Stimulated activated CD8-positive, alpha-beta memory T cell treated with anti-CD3 and anti-CD28 coated beads, Interleukin-15, amount 100 ng/mL, for 24 hours (primary cell): ENCODE results near the gene CHCHD6.

Experiments
- DNase-seq: peaks from one replicate; pipeline ENCODE4 v3.0.0-alpha.2; 2020; ENCODE audit warnings: low read depth

The CHCHD6 gene

DNA sequence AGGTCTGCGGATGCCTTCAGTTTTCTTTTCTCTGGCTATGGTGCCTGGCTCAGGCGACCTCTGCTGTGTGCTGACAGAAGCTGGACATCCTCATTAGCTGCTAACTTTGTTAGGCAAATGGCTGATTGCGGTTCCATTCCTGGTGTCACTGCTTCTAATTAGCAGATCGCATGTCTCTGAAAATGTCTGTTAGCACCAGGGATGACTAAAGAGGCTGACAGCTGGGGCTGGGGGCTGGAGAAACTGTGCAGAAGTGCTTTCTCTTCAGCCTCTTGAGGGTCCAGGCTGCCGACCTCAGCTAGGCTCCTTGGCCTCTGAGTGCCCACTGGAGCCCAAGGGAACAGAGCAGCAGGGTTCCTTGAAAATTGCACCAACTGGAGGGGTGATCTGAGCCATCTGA is 39.3 kb downstream of the CHCHD6 start:
- no peak for DNase-seq

DNA sequence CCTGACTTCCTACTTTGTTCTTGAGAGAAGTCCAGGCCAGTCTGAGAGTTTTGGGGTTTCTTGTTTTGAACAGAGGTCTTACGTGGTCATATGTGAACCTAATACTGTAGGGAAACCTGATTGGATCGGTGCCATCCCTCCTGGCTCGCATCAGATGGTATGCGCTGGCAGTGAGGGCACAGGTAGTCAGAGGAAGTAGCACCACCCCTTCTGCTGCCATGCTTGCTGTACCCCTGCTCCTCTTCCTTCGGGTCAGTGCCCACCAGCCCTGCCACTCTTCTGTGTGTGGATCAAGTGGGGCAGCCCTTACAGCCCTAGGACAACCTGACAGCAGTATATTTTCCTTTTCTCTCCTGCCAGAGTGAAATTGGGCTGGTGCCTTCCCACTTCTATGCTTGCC is 39.7 kb downstream of the CHCHD6 start:
- no peak for DNase-seq

DNA sequence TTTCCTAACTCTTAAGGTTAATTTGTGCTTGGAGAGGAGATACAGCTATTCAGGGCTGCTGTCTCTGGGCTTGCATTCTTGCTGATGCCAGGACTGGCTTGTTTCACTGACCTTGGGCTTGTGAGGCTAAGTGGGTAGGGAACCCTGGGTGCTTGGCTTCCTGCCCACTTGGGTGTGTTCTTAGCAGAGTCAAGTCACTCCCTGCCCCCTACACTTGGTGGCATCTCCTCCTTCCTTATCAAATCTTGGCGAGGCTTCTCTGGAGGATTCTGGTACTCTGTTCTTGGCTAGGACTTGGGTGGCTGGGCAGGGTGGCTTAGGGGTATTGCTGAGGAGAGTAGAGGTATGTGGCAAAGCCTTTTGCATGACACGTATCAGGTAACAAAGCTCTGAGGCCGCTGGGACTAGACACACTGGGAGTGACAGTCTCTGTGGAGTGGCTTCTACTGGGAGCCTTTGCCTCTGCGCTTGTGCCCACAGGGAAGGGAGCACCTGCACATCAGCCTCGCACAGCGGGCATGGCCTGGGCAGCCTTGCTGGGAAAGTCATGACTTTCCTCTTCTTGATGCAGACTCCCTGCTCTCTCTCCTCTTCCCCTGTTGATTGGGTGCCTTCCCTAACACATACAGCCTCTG is 41.8 kb downstream of the CHCHD6 start:
- DNase-seq = no peak

DNA sequence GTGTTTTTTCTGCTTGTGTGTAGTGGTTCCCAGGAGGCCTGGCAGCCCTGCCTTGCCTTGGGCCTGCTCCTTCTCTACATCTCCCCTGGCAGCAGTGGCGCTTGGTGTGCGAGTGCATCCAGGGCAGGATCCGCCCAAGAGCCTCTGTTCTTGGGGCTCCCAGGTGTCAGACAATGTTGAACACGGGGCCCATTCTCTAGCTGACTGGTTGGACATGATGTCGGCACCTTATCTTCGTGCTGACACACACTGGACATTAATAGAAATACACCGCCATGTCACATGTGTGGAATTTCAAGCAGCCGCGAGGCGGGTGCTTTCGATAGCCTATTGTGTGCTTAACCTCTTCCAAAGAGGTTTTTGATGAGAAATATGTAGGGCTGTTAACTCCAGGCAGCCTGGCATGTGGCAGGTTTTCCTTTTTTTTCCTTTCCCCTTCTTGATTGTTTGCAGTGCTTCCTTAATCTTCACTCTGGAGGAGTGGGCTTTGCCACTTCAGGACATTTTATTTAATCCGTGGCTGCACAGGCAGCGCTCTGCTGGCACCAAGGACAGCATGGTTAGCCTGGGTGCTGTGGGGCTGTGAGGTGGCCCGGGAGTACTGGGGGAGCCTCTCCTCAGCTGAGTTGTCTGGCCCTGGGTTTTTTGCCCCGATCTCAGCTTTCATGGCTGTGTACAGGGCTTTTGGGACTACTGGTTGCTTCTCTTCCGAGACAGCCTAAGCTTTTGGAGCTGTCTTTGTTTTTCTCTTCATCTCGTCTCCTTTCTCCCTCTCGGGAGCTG is 42.5 kb downstream of the CHCHD6 start:
- no peak for DNase-seq

DNA sequence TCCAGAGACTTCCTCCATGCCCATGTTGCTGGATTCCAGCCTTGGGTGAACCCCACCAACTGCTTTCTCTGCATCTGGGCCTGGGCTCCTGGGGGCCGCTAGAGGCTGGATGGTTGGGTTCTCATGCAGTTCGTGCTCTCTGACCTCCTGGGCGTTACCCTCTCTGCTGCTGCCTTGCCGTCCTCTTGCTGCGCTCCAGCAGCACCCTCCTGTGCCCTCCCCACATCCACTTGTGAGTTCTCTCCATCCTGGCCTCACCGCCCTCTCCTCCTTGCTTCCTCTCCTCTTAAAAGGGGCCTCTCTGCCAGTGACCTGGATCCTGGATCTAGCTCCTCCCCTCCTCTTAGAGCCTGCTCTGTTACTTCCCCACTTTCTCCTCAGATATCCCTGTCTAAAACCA is 43.7 kb downstream of the CHCHD6 start:
- DNase-seq = no peak

DNA sequence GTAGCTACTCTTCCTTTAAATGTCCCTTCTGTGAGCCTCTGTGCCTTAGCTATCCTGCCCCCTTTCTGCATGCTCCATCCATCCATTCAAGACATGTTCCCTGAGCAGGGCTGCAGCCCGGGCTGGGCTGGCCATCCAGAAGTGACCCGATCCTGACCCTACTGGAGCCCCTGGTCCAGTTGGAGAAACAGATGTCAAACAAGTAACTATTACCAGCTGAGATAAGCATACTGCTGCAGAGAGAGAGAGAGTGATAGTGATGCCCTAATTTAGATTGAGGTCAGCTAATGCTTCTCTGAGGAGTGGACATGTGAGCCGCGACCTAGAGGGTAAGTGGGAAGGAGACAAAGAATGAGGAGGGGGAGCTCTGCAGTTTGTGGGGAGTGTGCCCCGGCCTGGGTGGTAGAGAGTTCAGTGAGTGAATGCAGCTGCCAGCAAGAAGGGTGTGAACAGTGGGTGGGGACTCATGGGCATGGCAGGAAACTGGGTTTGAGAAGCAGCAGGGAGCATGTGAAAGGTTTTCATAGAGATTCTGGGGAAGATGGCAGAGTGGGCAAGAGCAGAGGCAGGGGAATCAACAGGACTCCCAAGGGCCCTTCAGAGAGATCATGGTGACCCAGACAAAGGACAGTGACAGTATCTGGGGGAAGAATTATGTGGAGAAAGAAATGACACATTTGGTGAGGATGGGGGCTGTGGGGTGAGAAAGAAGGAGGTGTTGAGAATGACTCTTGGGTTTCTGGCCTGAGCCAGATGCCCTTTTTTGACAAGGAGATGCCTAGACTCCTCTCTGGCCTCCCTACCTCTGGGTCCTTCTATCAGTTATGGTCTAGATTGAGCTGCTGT is 44.9 kb downstream of the CHCHD6 start:
- no peak for DNase-seq

DNA sequence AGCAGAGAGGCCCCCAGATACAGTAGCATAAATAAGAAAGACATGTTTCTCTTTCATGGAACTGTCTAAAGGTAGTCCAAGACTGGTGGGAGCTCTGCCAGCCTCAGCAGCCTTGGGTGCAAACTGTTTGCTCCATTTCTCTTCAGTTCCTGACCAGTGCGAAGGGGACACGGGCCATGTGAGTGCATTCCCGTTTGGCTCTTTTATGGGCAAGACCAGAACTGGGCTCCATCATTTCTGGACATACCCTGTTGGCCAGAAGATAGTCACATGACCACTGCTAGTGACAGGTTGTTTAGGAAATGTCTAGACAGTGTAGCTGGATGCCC is 45.5 kb downstream of the CHCHD6 start:
- no peak for DNase-seq

DNA sequence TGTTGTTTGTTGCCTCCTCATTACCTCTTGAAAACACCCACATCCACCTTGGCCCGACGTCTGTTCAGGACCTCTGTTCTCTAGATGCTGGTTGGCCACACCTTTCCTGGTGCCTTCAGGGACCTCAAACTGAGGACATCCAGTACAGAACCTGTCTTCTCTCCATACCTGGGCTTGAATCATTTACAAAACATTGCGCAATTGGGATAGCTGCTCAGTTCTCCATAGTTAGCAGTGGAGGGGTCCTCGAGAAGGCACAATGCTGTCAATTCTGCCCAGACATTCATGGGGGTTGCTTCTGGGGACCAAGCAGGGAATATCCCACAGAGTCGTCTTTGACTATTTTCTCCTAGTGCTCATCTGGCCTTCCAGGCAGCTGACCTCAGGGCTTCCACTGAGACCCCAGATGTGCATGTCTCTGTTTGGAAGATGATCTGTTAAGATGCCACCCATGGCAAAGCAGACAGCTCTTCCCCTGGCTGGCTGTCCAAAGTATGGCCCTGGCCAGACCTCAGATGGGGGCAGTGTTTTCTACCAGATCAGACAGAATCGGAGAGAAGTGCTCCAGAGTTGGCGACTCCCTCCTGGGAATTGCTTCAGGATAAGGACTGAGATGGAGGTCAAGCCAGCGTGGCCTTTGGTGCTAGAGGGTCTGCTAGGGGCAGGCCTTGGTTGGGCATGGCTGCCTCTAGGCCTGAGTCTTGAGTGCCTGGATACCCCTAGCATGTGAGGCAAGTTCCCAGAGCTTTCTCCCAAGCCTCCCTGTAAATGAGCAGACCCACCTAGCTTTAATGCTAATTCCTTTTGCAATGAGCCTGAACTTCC is 46.1 kb downstream of the CHCHD6 start:
- DNase-seq = no peak

DNA sequence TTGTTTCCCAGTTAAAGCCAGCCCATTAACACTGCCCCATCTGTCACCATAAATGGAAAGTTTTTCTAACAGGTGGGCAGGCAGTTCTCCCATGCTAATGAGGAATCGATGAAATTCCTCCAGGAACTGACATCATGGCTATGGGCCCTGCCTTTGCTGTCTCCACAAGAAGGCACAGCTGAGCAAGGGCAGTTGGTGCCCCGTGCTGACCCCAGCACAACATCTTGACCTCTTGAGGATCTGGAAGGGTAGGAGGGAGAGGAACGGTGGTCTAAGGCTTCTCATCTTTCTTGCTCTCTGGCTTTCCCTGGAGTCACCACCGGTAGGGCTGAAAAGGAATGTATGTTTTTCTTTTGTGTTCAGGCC is 46.7 kb downstream of the CHCHD6 start:
- DNase-seq = no peak

DNA sequence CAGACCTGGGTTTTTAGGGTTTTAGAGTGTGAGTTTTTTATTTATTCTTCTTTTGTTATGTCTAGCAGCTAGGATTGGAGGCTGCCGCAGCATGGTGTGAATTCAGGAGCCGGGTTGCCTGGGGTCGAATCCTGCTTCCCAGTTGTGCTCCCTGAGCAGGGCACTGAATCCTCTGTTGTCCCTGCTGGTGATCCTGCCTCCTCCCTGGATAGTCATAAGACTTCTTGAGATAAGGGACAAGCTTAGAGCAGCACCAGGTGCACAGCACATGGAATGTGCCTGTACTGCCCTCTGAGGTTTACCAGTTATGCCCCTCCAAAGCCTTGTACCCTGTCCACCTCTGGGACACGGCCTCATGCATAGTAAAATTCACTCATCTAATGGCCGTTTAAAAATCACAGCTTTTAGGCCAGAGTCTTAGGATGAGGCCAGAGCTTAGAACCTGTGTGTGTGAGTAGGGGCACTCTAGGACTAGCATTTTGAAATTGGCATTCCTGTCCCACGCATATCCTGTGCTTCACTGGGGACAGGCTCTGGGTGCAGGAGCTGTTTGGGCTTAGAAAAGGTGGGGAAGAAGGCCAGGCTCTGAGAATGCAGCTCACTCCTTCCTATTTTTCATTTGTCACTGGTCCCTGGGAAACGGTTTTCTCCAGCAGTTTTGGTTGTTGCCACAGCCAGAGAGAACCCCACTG is 47.7 kb downstream of the CHCHD6 start:
- DNase-seq = no peak

DNA sequence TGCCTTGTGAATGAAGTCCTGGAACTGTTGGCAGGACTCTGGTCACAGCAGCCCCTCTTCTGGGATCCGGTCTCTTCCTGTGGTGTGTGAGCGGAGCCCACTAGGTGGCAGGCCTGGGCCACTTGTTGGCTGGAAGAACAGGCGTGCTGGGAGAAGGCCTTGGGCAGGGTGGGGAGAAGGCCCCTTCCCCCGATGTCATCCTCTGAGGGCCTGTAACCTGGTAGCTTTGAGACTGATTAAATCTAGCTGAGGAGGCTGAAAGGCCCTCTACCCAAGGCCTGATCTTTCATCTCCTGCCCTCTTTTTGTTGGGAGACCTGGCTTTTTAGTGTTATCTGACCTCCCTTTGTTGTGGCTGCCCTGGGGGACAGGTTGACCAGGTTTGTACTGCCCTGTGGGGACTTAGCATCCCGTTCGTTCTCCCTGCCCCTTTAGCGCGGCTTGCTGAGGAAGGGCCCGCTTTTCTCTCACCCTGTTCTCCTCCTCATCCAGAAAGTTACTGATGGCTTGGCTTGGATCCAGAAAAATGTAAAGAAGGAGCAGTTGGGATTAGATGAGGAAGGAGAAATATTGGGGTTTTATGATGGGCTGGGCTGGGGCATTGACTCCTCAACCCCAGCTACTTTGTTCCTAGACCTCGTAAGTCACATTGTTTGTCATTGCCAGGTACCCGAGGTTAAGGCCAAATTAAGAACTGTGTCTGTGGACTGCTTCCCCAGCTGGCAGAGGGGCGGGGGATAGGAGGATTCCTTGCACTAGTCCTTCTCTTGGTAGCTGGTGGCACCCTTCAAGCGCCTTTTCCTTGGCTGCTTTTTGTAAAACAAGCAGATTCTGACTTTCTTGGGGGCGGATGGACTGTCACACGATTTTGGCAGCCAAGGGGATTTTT is 48.5 kb downstream of the CHCHD6 start:
- no peak for DNase-seq

DNA sequence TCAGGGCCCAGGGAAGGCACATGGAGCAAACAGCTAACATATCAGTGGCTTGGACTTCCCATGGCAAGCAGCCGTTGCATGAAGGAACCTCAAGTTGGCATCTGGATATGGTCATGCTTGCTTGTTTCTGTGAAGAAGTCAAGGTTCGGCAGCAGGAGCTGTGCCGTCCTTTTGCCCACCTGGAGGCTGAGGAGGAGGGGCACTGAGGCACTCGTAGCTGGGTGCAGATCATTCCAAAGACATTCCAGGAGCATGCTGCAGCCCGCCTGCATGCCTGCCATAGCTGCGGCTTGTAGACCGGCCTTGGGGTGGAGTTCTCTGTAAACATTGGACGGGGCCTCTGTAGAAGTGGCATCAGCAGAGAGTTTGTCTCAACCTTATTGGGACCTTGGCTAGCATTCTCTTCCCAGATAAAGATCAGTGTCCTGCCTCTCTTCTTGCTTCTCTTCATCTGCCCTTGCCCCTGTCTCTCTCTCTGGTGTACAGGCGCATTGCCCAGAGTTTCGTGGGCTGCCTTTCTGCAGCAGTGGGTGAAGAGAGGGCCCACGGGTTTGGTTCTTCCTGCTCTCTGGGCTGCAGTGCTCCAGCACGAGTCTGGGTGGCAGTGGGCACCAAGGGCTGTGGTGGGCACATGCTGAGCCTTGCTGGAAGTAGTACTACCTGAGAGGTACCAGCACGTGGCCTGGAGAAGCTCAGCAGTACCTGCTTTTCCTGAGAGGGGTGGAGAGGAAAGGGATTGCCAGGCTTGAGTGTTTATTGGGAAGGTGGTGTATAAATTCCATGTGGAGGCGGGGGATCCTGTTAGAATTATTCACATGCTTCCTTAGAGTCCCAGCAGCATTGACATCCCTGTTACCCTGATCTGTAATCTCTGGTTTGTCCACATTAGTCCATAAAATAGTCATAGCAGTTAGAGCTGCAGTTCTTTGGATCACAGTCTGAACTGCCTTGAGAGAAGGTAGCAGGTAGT is 49.4 kb downstream of the CHCHD6 start:
- no peak for DNase-seq

DNA sequence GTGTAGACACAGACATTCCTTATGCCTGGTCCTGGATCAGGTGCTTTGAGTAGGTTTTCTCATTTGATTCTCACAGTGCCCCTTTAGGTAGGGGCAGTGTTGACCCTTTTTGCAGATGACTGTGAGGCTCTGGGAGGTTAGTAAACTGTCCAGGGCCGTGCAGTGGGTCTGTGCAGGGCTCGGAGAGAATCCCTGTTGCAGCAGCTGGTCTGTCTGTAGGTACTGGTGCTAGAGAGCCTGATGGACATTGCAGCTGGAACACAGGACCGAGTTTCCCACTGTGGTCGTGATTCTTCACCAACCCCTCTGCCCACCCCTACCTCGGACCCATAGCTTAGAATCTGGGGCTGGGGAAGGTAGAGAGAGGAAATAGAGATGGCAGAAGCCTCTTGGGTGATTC is 51.8 kb downstream of the CHCHD6 start:
- no peak for DNase-seq

DNA sequence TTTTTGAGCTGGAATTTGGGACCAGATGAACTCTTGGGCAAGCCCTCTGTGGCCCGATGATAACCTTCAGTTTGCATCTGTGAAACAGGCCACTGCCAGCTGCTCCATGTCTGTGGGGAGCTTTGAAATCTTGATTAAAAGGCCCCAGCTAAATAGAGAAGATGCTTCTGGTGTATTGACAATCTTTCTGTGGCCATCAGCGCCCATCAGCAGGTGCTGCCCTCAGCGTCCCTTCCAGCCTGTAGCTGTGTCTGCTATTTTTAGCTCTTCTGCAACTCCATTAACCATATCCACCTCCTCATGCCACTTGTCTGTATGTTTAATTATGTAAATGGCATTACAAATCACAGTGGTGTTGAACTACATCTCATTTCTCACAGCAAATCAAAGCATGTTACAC is 54.0 kb downstream of the CHCHD6 start:
- DNase-seq = no peak

DNA sequence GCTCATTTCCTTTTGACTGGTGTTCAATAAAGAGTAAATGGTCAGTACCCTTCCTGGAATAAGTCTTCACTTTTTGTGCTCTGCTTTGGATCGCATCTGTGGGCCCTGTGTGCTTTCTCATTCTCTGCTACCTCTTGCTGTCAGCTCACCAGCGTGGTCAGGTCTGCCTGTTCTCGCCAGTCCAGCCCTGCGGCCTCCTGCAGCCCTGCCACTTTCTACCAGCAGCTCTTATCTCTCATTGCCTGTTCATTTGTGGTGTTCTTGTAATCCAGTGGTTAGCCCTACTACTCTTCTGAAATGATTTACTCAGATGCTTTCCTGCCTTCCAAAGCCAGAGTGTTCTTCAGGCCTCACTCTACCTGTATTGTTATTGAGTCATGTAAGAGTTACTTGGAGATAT is 54.8 kb downstream of the CHCHD6 start:
- no peak for DNase-seq

DNA sequence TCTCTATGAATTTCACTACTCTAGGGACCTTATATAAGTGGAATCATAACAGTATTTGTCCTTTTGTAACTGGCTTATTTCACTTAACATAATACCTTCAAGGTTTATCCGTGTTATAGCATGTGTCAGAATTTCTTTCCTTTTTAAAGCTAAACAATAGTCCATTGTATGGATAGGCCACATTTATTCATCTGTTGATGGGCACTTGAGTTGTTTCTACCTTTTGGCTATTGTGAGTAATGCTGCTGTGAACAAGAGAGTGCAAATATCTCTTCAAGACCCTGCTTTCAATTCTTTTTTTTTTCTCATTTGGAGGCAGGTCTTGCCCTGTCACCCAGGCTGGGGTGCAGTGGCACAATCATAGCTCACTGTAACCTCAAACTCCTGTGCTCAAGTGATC is 56.5 kb downstream of the CHCHD6 start:
- no peak for DNase-seq

DNA sequence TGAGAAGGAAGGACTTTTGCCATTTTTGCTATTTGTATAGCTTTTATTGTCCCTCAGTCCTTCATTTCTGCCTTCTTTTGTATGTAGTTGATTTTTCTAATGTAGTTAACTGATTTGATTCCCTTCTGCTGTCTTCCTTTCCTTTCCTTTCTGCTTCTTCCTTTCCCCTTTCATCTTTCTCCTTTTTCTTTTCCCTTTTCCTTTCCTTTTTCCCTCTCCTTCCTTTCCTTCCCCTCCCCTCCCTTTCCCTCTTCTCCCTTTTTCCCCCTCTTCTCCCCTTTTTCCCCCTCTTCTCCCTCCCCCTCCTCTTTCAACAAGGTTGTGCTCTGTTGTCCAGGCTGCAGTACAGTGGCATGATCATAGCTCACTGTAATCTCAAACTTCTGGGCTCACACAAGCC is 59.0 kb downstream of the CHCHD6 start:
- DNase-seq = no peak

DNA sequence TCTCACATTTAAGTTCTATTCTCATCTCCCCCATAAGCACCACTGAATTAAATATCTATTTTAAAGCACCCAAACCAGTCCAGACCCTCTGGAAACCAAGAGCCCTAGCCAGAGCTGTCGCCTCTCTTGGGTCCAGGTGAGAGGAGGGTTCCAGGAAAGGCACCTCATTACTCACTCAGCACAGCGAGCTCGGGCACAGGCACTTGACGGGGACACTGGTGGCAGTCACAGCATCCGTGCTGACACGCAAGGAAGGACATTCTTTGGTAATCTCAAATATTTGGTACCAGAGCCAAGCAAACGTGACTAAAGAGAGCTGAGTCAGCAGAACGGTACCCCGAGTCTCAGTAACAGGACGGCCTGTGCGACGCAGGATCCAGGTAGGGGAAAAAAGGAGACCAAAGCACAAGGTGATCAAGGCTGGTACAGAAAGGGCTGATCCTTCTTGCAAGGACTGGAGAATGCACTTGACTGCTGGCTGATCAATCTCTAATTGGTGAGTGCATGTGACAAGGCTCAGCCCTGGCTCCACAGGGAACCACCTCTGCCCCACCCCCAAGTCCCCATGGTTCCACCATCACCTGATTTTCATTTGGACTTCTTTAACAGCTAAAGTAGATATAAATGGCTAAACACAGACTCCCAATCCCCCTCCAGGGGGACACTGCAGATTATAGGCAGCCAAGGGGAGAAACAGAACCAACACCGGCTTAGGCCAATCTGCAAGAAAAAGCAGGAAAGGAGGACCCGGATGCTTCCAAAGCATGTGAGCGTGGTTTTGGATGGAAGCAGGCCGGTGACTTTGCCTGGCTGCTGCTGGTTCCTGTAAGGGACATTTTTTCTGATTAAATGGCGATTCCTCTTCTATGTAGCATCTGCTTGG is 61.4 kb downstream of the CHCHD6 start:
- DNase-seq = no peak

DNA sequence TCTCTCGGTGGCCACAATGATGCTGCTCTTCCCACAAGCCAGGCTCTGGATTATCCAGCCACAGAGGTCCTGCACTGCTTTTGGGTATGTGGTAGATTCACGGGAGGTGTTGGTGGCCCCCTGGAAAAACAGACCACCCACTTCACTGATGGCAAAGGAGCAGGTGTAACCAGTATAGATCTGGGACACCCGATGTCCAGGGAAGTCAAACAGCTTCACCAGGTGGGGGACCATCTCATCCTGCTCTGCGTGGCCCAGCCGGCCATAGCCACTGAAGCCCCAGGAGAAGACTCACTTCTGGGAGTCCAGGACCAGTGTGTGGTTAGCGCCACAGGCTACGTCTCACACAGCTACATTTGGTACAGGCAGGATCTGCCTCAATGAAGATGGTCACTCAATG is 62.6 kb downstream of the CHCHD6 start:
- DNase-seq = no peak
